Measurements from ENCODE around the gene PDZD4.

DNA sequence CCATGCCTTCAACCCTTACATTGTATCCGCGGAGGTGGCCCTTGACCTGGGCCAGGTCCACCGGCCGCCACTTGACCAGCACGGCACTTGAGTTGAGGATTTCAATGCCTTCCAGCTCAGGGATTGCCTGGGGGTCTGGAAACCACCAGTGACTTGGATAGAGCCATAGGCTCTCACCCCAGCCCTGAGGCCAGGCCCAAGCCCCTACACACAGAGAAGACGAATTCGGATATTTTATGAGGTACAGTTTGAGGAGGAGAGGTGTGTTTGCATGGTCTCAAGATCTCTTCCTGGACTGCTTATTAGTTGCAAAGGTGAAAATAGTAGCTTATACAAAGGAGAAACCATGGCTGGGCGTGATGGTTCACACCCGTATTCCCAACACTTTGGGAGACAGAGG is 35.3 kb upstream of the PDZD4 start:
- TF ChIP-seq TAF1 (IDR thresholded peaks at IDR 0.05; ENCODE audit: borderline replicate concordance, insufficient read depth, low read length) (no peak), SIN3A (IDR thresholded peaks at IDR 0.05; ENCODE audit: borderline replicate concordance, insufficient read depth, low read length) (no peak), POLR2AphosphoS5 (IDR thresholded peaks at IDR 0.05; ENCODE audit: low read depth, low read length) (no peak), FOXP2 (optimal IDR thresholded peaks at IDR 0.05; ENCODE audit: borderline replicate concordance, extremely low read depth, extremely low read length, insufficient read depth) (no peak)
- TF ChIP-seq, protein P1, sequence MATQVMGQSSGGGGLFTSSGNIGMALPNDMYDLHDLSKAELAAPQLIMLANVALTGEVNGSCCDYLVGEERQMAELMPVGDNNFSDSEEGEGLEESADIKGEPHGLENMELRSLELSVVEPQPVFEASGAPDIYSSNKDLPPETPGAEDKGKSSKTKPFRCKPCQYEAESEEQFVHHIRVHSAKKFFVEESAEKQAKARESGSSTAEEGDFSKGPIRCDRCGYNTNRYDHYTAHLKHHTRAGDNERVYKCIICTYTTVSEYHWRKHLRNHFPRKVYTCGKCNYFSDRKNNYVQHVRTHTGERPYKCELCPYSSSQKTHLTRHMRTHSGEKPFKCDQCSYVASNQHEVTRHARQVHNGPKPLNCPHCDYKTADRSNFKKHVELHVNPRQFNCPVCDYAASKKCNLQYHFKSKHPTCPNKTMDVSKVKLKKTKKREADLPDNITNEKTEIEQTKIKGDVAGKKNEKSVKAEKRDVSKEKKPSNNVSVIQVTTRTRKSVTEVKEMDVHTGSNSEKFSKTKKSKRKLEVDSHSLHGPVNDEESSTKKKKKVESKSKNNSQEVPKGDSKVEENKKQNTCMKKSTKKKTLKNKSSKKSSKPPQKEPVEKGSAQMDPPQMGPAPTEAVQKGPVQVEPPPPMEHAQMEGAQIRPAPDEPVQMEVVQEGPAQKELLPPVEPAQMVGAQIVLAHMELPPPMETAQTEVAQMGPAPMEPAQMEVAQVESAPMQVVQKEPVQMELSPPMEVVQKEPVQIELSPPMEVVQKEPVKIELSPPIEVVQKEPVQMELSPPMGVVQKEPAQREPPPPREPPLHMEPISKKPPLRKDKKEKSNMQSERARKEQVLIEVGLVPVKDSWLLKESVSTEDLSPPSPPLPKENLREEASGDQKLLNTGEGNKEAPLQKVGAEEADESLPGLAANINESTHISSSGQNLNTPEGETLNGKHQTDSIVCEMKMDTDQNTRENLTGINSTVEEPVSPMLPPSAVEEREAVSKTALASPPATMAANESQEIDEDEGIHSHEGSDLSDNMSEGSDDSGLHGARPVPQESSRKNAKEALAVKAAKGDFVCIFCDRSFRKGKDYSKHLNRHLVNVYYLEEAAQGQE (IDR thresholded peaks at IDR 0.05; ENCODE audit: insufficient read depth in 1 of 2, low read depth in 2 of 2, low read length in 2 of 2) = no peak
